B cell (primary cell): ENCODE data around the gene ERBB4.

Source experiments
- EZH2 ChIP-seq: IDR thresholded peaks from 2 replicates; pipeline ENCODE4 v1.6.1; 2012; ENCODE audit warnings: borderline replicate concordance, low read depth, mild to moderate bottlenecking, moderate library complexity, low read length; ENCODE audit not compliant: insufficient read depth, poor library complexity, severe bottlenecking
- TF ChIP-seq, protein P1 (sequence below): fragments of 200-600 bp; IDR thresholded peaks from one replicate; pipeline ENCODE4 v1.8.0; 2022; ENCODE audit warnings: antibody characterized with exemption, mild to moderate bottlenecking

GRCh38 chr2:211617803-211618202 lies 920.8 kb downstream of the ERBB4 start:
- TF ChIP-seq, protein P1, sequence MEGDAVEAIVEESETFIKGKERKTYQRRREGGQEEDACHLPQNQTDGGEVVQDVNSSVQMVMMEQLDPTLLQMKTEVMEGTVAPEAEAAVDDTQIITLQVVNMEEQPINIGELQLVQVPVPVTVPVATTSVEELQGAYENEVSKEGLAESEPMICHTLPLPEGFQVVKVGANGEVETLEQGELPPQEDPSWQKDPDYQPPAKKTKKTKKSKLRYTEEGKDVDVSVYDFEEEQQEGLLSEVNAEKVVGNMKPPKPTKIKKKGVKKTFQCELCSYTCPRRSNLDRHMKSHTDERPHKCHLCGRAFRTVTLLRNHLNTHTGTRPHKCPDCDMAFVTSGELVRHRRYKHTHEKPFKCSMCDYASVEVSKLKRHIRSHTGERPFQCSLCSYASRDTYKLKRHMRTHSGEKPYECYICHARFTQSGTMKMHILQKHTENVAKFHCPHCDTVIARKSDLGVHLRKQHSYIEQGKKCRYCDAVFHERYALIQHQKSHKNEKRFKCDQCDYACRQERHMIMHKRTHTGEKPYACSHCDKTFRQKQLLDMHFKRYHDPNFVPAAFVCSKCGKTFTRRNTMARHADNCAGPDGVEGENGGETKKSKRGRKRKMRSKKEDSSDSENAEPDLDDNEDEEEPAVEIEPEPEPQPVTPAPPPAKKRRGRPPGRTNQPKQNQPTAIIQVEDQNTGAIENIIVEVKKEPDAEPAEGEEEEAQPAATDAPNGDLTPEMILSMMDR, result no peak
- TF ChIP-seq EZH2, result no peak
